Mesenchymal stem cell (in vitro differentiated cells and primary cell): Measurements from ENCODE around the gene ZNF292.

Source experiments
- DNase-seq: peaks from one replicate; pipeline ENCODE4 v3.0.0-alpha.2; 2013
- H2AFZ ChIP-seq: one replicate; pipeline ENCODE4 v1.6.1; 2013; ENCODE audit warnings: low read depth, mild to moderate bottlenecking, control low read depth, inconsistent platforms, low read length, moderate library complexity
- H2AK5ac ChIP-seq: 2 replicates; pipeline ENCODE4 v1.6.1; 2013; ENCODE audit warnings: low read length, moderate library complexity, mild to moderate bottlenecking, inconsistent platforms; ENCODE audit not compliant: severe bottlenecking
- H2BK120ac ChIP-seq: one replicate; pipeline ENCODE4 v1.6.1; 2013; ENCODE audit warnings: low read depth, mild to moderate bottlenecking, inconsistent platforms, low read length, moderate library complexity
- H2BK12ac ChIP-seq, 2 experiments: one replicate each; pipeline ENCODE4 v1.6.1; 2013; ENCODE audit warnings: inconsistent platforms in 2 of 2, low read length in 2 of 2, mild to moderate bottlenecking in 2 of 2, moderate library complexity in 2 of 2, control low read depth in 1 of 2
- H2BK15ac ChIP-seq: one replicate; pipeline ENCODE4 v1.6.1; 2013; ENCODE audit warnings: mild to moderate bottlenecking, low read depth, inconsistent platforms; ENCODE audit not compliant: poor library complexity, severe bottlenecking
- H2BK5ac ChIP-seq: 2 replicates; pipeline ENCODE4 v1.6.1; 2013; ENCODE audit warnings: low read depth, mild to moderate bottlenecking, low read length, control low read depth, inconsistent platforms; ENCODE audit not compliant: poor library complexity, severe bottlenecking
- H3K14ac ChIP-seq, 2 experiments: one replicate each; pipeline ENCODE4 v1.6.1; 2013; ENCODE audit warnings: inconsistent platforms in 2 of 2, low read length in 2 of 2, control low read depth in 1 of 2, mild to moderate bottlenecking in 1 of 2, moderate library complexity in 1 of 2
- H3K18ac ChIP-seq, 2 experiments: one replicate each; pipeline ENCODE4 v1.6.1; 2013; ENCODE audit warnings: inconsistent platforms in 2 of 2, low read length in 2 of 2, control low read depth in 1 of 2, low read depth in 1 of 2, mild to moderate bottlenecking in 1 of 2
- H3K23ac ChIP-seq, 2 experiments: one replicate each; pipeline ENCODE4 v1.6.1; 2013; ENCODE audit warnings: inconsistent platforms in 2 of 2, low read length in 2 of 2, mild to moderate bottlenecking in 2 of 2, moderate library complexity in 2 of 2, control low read depth in 1 of 2
- H3K27ac ChIP-seq: 2 replicates; pipeline ENCODE4 v1.5.1; 2013; ENCODE audit warnings: mild to moderate bottlenecking, moderate library complexity, low read length, control low read depth, inconsistent platforms; ENCODE audit not compliant: poor library complexity, severe bottlenecking
- H3K27me3 ChIP-seq, 2 experiments: 2 replicates each; pipeline versions ENCODE4 v1.6.1 to v1.7.0; 2013; ENCODE audit warnings: low read length in 2 of 2, mild to moderate bottlenecking in 2 of 2, moderate library complexity in 2 of 2, control low read depth in 1 of 2, inconsistent platforms in 1 of 2; ENCODE audit not compliant: control insufficient read depth in 1 of 2, insufficient read depth in 1 of 2
- H3K36me3 ChIP-seq, 2 experiments: 2 replicates each; pipeline versions ENCODE4 v1.6.1 to v1.7.0; 2013; ENCODE audit warnings: low read length in 2 of 2, control low read depth in 1 of 2, inconsistent platforms in 1 of 2, low read depth in 1 of 2, mild to moderate bottlenecking in 1 of 2; ENCODE audit not compliant: insufficient read depth in 2 of 2, control insufficient read depth in 1 of 2
- H3K4ac ChIP-seq, 2 experiments: one replicate each; pipeline ENCODE4 v1.6.1; 2013; ENCODE audit warnings: inconsistent platforms in 2 of 2, low read length in 2 of 2, mild to moderate bottlenecking in 2 of 2, moderate library complexity in 2 of 2, control low read depth in 1 of 2, low read depth in 1 of 2
- H3K4me1 ChIP-seq: 2 replicates; pipeline ENCODE4 v1.6.1; 2013; ENCODE audit warnings: low read depth, low read length, control low read depth; ENCODE audit not compliant: control insufficient read depth, insufficient read depth
- H3K4me2 ChIP-seq: 2 replicates; pipeline ENCODE4 v1.6.1; 2013; ENCODE audit warnings: low read length, mild to moderate bottlenecking, inconsistent platforms; ENCODE audit not compliant: poor library complexity, severe bottlenecking
- H3K4me3 ChIP-seq, 2 experiments: 2 replicates each; pipeline versions ENCODE4 v1.5.1 to v1.7.0; 2013; ENCODE audit warnings: low read length in 2 of 2, mild to moderate bottlenecking in 2 of 2, control low read depth in 1 of 2, low read depth in 1 of 2; ENCODE audit not compliant: insufficient read depth in 1 of 2
- H3K79me1 ChIP-seq: replicated peaks from 2 replicates; pipeline ENCODE4 v1.6.1; 2013; ENCODE audit warnings: mild to moderate bottlenecking, control low read depth, low read length, inconsistent platforms; ENCODE audit not compliant: poor library complexity, severe bottlenecking
- H3K9ac ChIP-seq: 2 replicates; pipeline ENCODE4 v1.7.0; 2013; ENCODE audit warnings: mild to moderate bottlenecking, low read length, moderate library complexity
- H3K9me3 ChIP-seq: 2 replicates; pipeline ENCODE4 v1.7.0; 2013; ENCODE audit warnings: mild to moderate bottlenecking, low read length; ENCODE audit not compliant: control insufficient read depth
- H4K8ac ChIP-seq: one replicate; pipeline ENCODE4 v1.6.1; 2013; ENCODE audit warnings: inconsistent platforms, mild to moderate bottlenecking, low read length, moderate library complexity
- H4K91ac ChIP-seq: one replicate; pipeline ENCODE4 v1.6.1; 2013; ENCODE audit warnings: mild to moderate bottlenecking, low read length, inconsistent platforms
- WGBS: methylation state at CpG from one replicate; pipeline ENCODE4 v1.1.7; 2013; ENCODE audit warnings: mixed read lengths; 5-methylcytosine and 5-hydroxymethylcytosine counted together

The ZNF292 gene

DNA sequence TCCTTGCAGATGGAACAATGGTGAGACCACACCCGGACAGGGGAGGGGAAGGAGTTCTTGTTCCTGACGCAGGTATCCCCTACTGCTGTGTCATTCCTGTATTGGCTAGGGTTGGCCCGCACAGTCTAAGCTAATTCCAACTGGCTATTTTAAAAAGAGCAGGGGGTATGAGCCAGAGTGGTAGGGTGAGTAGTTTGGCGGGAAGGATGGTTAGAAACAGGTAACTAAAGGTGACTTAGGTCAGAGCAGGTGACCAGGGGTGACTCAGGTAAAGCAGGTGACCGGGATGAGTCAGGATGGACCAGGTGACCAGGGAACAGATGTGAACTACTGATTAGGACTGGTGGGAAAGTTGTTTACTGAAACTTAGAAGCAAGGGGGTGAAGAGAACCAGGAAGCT, 58.0 kb downstream of the ZNF292 start:
- H4K8ac ChIP-seq, result no peak overlapping the region
- WGBS, result 97% methylated on average over 5 of the region's 5 CpGs
- H3K4ac ChIP-seq, result no peak overlapping the region
- no peak overlapping the region for H2AFZ ChIP-seq
- H2BK5ac ChIP-seq, result no peak overlapping the region
- no peak overlapping the region for H3K27ac ChIP-seq
- H3K36me3 ChIP-seq, result peaks cover 0 to 24% of the 10 kb centered on the region in 2 experiments
- H2AK5ac ChIP-seq, result no peak overlapping the region
- no peak overlapping the region for H4K91ac ChIP-seq
- no peak overlapping the region for H2BK120ac ChIP-seq
- no peak overlapping the region for H2BK12ac ChIP-seq
- DNase-seq, result no peak
- H2BK15ac ChIP-seq, result no peak overlapping the region
- no peak overlapping the region for H3K9ac ChIP-seq
- H3K27me3 ChIP-seq, result no peaks in the 10 kb centered on the region
- H3K4me3 ChIP-seq, result no peak overlapping the region
- peaks cover 3% of the 10 kb centered on the region for H3K4me1 ChIP-seq
- H3K4me2 ChIP-seq, result no peak overlapping the region
- no peak overlapping the region for H3K14ac ChIP-seq
- H3K23ac ChIP-seq, result no peak overlapping the region
- H3K18ac ChIP-seq, result no peak overlapping the region
- no peaks in the 10 kb centered on the region for H3K9me3 ChIP-seq
- H3K79me1 ChIP-seq, result peaks cover 9% of the 10 kb centered on the region

DNA sequence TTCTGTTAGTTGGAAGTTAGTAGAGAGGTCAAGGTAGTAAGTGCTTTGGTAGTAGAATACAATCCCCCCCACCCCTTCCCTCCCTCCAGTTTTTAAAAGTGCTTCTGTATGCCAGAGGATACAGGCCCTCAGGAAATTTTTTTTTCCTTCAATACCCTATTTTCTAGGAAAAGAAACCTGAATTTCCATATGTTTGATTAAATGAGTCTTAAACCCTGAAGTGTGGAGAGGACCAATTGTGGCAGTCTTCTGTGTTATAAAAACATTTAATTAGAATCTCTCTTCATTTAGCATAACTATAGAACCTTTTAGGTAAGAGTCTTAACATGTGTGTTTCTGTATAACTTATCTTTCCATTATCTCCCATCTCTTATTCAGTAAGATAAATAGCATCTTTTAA, 59.5 kb downstream of the ZNF292 start:
- Histone ChIP-seq H2BK120ac (no peak overlapping the region), H3K4ac (no peak overlapping the region), H3K23ac (no peak overlapping the region), H3K27me3 (no peaks in the 10 kb centered on the region), H4K91ac (no peak overlapping the region), H3K4me3 (no peak overlapping the region), H3K79me1 (peaks cover 10% of the 10 kb centered on the region), H3K18ac (no peak overlapping the region), H3K36me3 (peaks cover 0 to 37% of the 10 kb centered on the region in 2 experiments), H3K27ac (no peak overlapping the region), H3K4me1 (peaks cover 3% of the 10 kb centered on the region), H3K14ac (no peak overlapping the region), H2BK12ac (no peak overlapping the region), H3K9ac (no peak overlapping the region), H2BK5ac (no peak overlapping the region), H2BK15ac (no peak overlapping the region), H2AK5ac (no peak overlapping the region), H2AFZ (no peak overlapping the region), H3K4me2 (no peak overlapping the region), H3K9me3 (no peaks in the 10 kb centered on the region), H4K8ac (no peak overlapping the region)
- DNase-seq, result no peak

DNA sequence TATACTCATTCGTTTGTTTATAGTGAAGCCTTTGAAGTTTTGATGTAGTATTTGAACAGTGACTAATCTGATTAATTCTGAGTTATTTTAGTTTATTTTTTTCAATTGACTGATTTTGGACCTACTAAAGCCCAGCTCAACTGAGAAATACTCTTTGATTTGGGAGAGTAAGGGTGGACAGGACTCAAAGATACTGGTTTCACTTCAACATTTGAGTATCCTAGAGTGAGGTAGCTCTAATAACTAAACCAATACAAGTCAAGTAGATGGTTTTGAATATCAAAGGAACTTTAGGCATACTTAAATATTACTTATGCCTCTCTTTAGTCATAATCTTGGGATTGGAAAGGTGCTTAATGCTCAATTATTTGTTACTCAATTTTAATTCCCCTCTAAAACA, 65.6 kb downstream of the ZNF292 start:
- Histone ChIP-seq H3K4ac (no peak overlapping the region), H3K23ac (no peak overlapping the region), H3K4me1 (no peaks in the 10 kb centered on the region), H4K8ac (no peak overlapping the region), H3K4me3 (no peak overlapping the region), H3K79me1 (peaks cover 17% of the 10 kb centered on the region), H2BK15ac (no peak overlapping the region), H3K18ac (no peak overlapping the region), H2AK5ac (no peak overlapping the region), H3K4me2 (no peak overlapping the region), H3K27ac (no peak overlapping the region), H3K9me3 (no peaks in the 10 kb centered on the region), H2BK12ac (no peak overlapping the region), H3K36me3 (peaks cover 7 to 92% of the 10 kb centered on the region in 2 experiments), H2AFZ (no peak overlapping the region), H2BK5ac (no peak overlapping the region), H4K91ac (no peak overlapping the region), H2BK120ac (no peak overlapping the region), H3K27me3 (no peaks in the 10 kb centered on the region), H3K9ac (no peak overlapping the region), H3K14ac (no peak overlapping the region)
- DNase-seq, result no peak
- WGBS, result 100% methylated on average over 1 of the region's 1 CpG

DNA sequence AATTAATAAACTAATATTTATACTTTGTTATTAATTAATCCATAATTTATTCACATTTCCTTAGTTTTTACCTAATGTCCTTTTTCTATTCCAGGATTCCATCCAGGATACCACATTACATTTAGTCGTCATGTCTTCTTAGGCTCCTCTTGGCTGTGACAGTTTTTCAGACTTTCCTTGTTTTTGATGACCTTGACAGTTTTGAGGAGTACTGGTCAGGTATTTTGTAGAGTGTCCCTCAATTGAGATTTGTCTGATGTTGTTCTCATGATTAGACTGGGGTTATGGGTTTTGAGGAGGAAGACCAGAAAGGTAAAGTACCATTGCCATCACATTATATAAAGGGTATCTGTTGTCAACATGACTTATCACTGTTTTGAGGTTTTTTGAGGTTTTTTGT, 67.3 kb downstream of the ZNF292 start:
- Histone ChIP-seq H3K4ac (no peak overlapping the region), H3K36me3 (peaks cover 7 to 84% of the 10 kb centered on the region in 2 experiments), H3K27me3 (no peaks in the 10 kb centered on the region), H2AK5ac (no peak overlapping the region), H2BK5ac (no peak overlapping the region), H2BK12ac (no peak overlapping the region), H3K4me3 (no peak overlapping the region), H3K4me2 (no peak overlapping the region), H3K79me1 (peaks cover 17% of the 10 kb centered on the region), H3K27ac (no peak overlapping the region), H2AFZ (no peak overlapping the region), H3K18ac (no peak overlapping the region), H3K9me3 (no peaks in the 10 kb centered on the region), H2BK120ac (no peak overlapping the region), H3K9ac (no peak overlapping the region), H3K23ac (no peak overlapping the region), H4K91ac (no peak overlapping the region), H4K8ac (no peak overlapping the region), H3K4me1 (no peaks in the 10 kb centered on the region), H3K14ac (no peak overlapping the region), H2BK15ac (no peak overlapping the region)
- DNase-seq, result no peak
- WGBS, result 100% methylated on average over 1 of the region's 1 CpG
